Smooth muscle cell of bladder (primary cell): ENCODE results near the gene FADS3. TPM values are rescaled to one million over a fixed set of nuclear protein-coding genes. Genes with fewer than 3 reads are reported as not detected.

Experiments
- total RNA-seq: library from RNA; depleted of rRNA; stranded (reverse); fragments of >200 nt; gene quantifications from 2 replicates; pipeline ENCODE4 v1.2.3, GENCODE V29; 2014

The FADS3 gene, protein sequence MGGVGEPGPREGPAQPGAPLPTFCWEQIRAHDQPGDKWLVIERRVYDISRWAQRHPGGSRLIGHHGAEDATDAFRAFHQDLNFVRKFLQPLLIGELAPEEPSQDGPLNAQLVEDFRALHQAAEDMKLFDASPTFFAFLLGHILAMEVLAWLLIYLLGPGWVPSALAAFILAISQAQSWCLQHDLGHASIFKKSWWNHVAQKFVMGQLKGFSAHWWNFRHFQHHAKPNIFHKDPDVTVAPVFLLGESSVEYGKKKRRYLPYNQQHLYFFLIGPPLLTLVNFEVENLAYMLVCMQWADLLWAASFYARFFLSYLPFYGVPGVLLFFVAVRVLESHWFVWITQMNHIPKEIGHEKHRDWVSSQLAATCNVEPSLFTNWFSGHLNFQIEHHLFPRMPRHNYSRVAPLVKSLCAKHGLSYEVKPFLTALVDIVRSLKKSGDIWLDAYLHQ
- total RNA-seq = 74.4 and 103 TPM in 2 replicates

GRCh38 chr11:61891331-61892084 lies at the start of gene FADS3:
Gene FADS3, minus strand, starts transcription at chr11:61891545. Its CDS starts 164 bp downstream, at chr11:61891381.

GRCh38 chr11:61917334-61918109 lies 26.2 kb upstream of the FADS3 start, which contains the start of gene RAB3IL1:
Gene RAB3IL1, minus strand, starts transcription at chr11:61917566. Its CDS starts 199 bp downstream, at chr11:61917367.

DNA sequence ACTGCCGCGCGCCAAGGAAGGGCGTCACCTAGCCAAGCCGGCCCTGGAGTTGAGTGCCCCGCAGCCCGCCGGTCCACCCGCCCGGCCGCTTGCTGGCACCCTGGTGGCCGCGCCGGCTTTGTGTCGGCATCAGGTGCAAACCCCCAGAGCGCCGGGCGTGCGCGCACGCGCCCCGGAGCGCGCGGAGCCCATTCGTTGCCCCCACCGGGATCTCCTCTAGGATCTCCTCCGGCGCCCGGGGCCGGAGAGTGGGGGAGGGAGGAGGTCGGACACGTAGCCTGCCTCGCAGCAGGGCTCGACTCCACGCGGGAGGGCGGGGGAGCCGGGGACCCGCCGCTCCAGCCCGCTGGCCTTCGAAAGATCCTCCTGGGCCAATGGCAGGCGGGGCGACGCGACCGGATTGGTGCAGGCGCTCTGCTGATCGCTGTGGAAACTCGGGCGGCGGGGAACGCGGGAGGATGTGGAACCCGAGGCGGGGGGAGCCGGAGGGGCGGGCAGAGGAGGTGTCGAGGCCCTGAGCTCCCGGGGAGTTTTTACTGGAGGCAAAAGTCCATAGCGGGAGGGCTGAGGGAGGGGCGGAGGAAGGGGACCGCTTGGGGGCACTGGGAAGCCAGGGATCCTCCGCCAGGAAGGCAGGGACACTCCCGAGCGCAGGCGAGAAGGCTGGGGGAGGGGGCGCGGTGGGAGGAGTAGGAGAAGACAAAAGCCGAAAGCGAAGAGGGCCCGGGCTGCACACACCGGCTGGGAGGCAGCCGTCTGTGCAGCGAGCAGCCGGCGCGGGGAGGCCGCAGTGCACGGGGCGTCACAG lies 63.6 kb downstream of the FADS3 start, which contains the start of gene FADS2:
TSS of gene FADS2 (plus strand) at position 730 of the 808 bp plus-strand sequence. CDS start 91 bp downstream, outside the sequence.

Other genes with a start within 250 kb of the FADS3 start
- 1.3 and 1.8 TPM in 2 replicates for gene DAGLA, start 211.2 kb downstream of the FADS3 start, total RNA-seq
- gene MYRF, start 138.9 kb downstream of the FADS3 start, total RNA-seq = under 0.01 and 0.65 TPM in 2 replicates
- 174 and 185 TPM in 2 replicates for gene TMEM258, start 98.9 kb downstream of the FADS3 start, total RNA-seq
- gene FEN1, start 98.6 kb downstream of the FADS3 start, total RNA-seq = 4.4 and 6.0 TPM in 2 replicates
- 154 and 160 TPM in 2 replicates for gene FADS1, start 74.5 kb downstream of the FADS3 start, total RNA-seq
- gene FADS2, start 63.2 kb downstream of the FADS3 start, total RNA-seq = 319 and 396 TPM in 2 replicates
- 4.3 and 5.9 TPM in 2 replicates for gene RAB3IL1, start 26.0 kb upstream of the FADS3 start, total RNA-seq
- 5.5 and 7.3 TPM in 2 replicates for gene BEST1, start 58.8 kb upstream of the FADS3 start, total RNA-seq
- gene FTH1, start 76.1 kb upstream of the FADS3 start, total RNA-seq = 1,182 and 1,905 TPM in 2 replicates
- 5.8 and 7.5 TPM in 2 replicates for gene INCENP, start 232.5 kb upstream of the FADS3 start, total RNA-seq